Dermis blood vessel endothelial cell (primary cell): ENCODE data around the gene SLC2A13. TPM values are rescaled to one million over a fixed set of nuclear protein-coding genes. Genes with fewer than 3 reads are reported as not detected.
A peak's percentile ranks its signal among the peaks of the same experiment; 100 is the strongest.
"Not testable (repeated sequence)": the region's sequence is repeated elsewhere in the genome, so short reads cannot be mapped to it uniquely, and the experiment has no call there.

Source experiments
- DNase-seq: peaks from one replicate; pipeline ENCODE4 v3.0.0; 2010
- total RNA-seq: library from RNA; depleted of rRNA; stranded (reverse); fragments of >200 nt; gene quantifications from 2 replicates; pipeline ENCODE4 v1.2.3, GENCODE V29; 2014

Gene SLC2A13
- total RNA-seq, 1 donor from 2014 or later = 6.5 TPM

- no peak for DNase-seq
Measured at GRCh38 chr12:40034156-40034555, 71.7 kb downstream of the SLC2A13 start.

- DNase-seq = no peak
Measured at GRCh38 chr12:40033242-40033630, 72.6 kb downstream of the SLC2A13 start.

GRCh38 chr12:40032433-40033241, 73.2 kb downstream of the SLC2A13 start:
- DNase-seq = no peak

GRCh38 chr12:40031965-40032364, 73.9 kb downstream of the SLC2A13 start:
- no peak for DNase-seq

GRCh38 chr12:40030970-40031369, 74.9 kb downstream of the SLC2A13 start:
- DNase-seq = not testable (repeated sequence)

- DNase-seq = no peak
Measured at GRCh38 chr12:40028296-40028695, 77.6 kb downstream of the SLC2A13 start.

GRCh38 chr12:40022850-40023249, 83.0 kb downstream of the SLC2A13 start:
- DNase-seq = no peak

- no peak for DNase-seq
Measured at GRCh38 chr12:40020261-40020691, 85.6 kb downstream of the SLC2A13 start.

GRCh38 chr12:40017488-40017887, 88.4 kb downstream of the SLC2A13 start:
- no peak for DNase-seq

- no peak for DNase-seq
Measured at GRCh38 chr12:40016980-40017379, 88.9 kb downstream of the SLC2A13 start.

GRCh38 chr12:40015881-40016280, 90.0 kb downstream of the SLC2A13 start:
- no peak for DNase-seq

- DNase-seq = no peak
Measured at GRCh38 chr12:40015345-40015744, 90.5 kb downstream of the SLC2A13 start.

- DNase-seq = no peak
Measured at GRCh38 chr12:40013847-40014246, 92.0 kb downstream of the SLC2A13 start.

GRCh38 chr12:40013292-40013691, 92.6 kb downstream of the SLC2A13 start:
- DNase-seq = no peak

- no peak for DNase-seq
Measured at GRCh38 chr12:40012711-40013110, 93.2 kb downstream of the SLC2A13 start.

GRCh38 chr12:40011775-40012129, 94.1 kb downstream of the SLC2A13 start:
- no peak for DNase-seq

GRCh38 chr12:40010899-40011774, 94.7 kb downstream of the SLC2A13 start:
- peak; percentile 73 for DNase-seq

- DNase-seq = no peak
Measured at GRCh38 chr12:40002178-40003169, 103.4 kb downstream of the SLC2A13 start.

- DNase-seq = no peak
Measured at GRCh38 chr12:40001406-40001805, 104.5 kb downstream of the SLC2A13 start.

- no peak for DNase-seq
Measured at GRCh38 chr12:40000884-40001283, 105.0 kb downstream of the SLC2A13 start.

GRCh38 chr12:39993268-39993667, 112.6 kb downstream of the SLC2A13 start:
- DNase-seq = no peak
